HG03520 (cell line): ENCODE measurements around the gene DENND5A.

Experiments used
- ATAC-seq: cut with Tn5 transposase; IDR thresholded peaks from one replicate; pipeline ENCODE4 v1.9.1; 2021; ENCODE audit warnings: mild to moderate bottlenecking, moderate library complexity; ENCODE audit not compliant: unreplicated experiment

The DENND5A gene

DNA sequence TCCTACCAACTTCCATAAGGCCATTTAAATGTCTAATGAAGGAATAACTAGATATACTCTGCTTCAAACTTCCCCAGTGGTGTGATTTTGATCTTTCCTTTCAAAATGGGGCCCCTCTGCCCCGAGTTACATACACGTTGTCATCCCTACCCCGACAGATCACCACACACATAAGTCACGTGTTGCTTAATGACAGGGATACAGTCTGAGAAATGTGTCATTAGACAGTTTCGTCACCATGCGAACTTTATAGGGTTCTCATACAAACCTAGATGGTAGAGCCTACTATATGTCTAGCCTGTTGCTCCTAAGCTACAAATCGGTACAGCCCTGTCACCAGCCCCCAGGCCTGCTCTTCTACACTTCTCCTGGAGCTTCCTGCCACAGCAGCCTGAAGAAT, 124.0 kb downstream of the DENND5A start:
- ATAC-seq: no peak

DNA sequence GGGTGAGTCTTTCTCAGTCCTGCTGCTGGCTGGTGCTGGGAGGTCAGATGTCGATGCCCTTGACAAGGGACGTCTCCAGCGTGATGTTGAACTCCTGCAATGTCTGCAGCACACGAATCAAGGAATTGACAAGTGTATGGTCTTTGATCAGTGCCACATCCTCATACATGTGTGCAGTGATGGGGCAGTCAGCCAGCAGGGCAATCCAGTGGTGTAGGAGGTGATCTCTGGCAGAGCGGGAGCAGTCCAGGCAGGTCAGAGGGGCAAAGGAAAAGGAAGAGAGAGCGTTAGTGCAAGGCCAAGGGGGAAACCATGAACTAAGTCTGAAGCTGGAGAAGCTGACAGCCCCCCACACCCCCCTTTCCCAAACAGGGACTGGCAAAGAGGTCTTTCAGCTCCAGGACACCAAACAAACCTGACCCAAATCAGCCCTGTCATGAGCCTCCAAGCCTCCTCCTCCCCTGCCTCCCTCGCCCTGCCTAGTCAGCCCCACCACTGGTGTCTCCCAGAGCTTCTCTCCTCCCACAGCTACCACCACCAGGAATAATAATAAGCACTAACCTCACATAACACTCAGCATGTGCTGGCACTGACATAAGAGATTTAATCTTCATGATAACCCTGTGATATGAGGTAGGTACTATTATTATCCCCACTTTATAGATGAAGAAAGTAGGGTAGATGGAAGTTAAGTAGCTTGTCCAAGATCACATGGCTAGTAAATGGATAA, 125.4 kb downstream of the DENND5A start:
- ATAC-seq: no peak

DNA sequence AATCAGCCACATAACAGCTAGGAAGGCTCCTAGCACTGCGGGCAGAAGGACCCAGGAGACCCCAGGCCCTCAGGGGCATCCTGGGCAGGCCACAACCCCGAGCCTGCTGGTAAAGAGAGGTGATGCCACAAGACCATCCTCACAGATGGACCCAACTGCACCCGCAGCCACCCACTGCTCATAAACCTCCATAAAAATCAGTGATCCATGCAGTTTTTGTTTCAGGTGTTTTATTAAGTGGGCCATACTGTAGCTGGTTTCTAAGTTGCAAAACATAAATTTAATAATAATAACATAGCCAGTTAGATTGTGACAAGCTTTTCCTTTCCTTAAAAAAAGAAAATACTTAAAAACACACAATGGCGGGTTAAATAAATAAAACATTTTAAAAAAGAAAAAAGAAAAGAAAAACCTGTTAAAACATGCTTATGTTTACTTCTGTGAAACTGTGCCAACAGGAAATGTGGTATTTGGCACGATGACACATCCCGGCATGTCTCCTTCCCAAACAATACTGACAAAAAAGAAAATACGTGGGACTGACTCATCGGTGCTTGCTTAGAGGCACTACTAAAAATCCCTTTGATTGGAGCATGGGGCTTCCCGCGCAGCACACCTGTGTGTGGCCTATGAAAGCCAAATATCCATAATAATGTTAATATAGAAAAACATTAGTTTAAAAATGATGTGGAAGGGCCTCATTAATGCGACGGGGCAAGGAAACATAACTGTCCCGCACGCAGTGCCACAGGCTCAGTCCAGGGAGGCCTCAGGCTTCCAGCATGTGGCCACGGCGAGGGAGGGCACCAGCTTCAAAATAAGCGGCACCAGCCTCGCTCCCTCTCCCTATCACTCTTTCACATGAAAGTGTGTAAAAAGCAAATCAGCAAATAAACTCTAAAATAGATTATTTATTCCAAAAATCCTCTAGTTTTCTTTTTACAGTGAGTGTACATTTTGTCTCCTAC, 126.3 kb downstream of the DENND5A start:
- ATAC-seq: no peak

DNA sequence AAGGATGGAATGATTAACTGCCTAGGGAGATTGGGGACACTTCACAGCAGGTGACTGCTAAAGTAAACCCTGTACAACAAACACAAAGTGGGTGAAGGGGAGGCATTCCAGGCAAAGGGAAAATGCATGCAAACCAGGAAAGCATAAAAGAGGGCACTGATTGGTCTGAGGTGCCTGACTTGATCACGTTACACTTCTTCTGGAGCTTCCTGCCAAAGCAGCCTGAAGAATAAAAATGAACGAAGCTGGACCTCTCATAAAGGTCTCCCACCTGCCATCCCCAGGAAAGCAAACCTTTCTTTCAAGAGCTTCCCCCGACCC, 127.1 kb downstream of the DENND5A start:
- ATAC-seq: no peak

DNA sequence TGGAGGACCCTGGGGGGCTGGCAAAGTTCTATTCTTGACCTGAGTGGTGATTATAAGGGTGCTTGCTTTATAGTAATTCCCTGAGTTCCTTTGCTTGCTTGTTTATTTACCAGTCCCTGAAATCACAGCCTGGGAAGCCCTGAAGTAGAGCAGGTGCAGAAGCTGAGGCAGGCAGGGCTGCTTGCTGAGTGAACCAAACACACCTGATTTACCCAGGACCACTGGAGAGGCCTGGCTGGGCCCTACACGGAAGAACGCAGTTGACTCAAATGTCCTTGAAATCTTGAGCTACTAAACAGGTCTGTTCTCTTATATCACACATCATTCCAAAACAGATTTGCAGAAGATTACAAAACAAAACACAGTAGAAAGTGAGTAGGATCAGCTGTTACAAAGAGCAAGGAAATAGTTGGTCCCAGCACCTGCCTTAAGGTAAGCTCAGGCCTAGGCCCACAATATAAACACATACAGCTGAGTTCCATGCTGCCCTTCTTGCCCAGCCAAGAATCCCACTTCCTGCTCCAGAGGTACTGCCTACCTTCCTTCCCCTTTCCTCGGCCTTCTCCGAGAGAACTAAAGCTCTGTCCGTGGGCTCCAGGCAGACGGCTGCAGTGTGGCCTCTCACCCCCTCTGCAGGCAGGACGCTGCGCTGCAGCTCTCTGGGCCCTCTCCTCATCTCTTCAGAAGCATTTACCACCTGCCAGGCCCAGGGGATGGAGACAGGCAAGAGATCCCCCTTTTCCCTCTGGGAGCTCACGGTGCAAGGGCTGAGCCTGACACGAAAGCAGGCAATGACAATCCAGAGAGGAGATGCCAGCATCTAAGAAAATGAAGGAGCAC, 127.6 kb downstream of the DENND5A start:
- peak; percentile 81 for ATAC-seq

DNA sequence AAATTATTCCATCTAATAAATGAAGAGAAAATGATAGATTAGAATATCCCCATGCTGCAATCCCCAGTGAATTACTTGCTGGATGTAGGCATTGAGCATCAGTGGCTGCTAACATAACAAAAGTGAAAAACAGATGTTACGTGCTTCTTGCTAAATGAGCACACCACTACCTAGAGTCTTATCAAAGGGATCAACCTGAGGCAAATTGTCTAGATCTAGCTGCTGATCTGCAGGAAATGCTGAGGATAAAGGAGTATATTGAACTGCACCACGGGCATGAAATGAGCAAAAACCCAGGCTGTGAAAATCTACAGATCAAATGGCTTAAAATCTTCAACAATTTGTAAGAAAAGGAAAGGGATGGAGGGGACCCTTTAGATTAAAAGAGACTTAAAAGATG, 128.4 kb downstream of the DENND5A start:
- no peak for ATAC-seq

DNA sequence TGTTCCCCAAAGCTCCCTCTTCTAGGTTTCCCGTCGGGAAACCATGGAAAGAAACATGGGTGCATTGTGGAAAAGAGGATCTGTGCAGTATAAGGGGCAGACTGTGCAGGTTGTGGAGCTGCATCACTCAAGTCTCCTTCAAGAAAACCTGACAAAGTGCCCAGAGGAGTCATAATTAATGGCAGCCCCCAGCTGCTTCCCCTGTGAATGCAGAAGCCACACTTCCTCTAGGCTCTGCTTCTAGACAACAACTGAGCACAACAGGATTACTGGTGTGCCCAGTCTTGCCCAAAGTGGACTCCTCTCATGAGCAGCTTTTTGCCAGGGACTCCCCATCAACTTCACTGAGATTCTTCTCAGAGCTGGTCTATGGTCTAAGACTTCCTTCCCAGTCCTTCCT, 131.2 kb downstream of the DENND5A start:
- ATAC-seq: no peak

DNA sequence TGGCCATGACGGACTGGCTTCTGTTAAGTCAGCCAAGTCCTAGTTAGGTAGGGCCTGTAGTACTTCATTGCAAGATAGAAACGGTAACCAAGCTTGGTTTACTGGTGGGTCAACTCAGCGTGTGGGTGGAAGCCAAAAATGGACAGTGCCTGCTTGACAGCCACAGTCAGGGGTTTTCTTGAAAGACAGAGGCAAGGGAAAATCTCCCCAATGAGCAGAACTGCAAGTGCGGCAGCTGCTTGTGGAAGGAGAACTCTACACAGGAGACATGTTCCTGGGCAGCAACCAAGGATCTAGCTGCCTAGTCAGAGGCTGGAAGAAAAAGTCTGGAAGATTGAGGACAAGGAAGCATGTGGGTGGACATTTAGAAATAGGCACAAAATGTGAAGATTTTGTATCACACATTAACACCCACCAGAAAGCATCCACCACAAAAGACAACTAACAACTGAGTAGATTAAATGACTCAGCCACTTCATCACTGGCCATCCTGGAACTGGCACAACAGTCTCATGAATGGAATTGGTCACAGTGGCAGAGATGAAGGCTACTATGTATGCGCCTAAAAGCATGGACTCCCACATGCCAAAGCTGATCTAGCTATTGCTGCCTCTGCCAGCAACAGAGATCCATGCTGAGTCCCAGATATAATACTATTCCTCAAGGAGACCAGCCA, 132.8 kb downstream of the DENND5A start:
- no peak for ATAC-seq

DNA sequence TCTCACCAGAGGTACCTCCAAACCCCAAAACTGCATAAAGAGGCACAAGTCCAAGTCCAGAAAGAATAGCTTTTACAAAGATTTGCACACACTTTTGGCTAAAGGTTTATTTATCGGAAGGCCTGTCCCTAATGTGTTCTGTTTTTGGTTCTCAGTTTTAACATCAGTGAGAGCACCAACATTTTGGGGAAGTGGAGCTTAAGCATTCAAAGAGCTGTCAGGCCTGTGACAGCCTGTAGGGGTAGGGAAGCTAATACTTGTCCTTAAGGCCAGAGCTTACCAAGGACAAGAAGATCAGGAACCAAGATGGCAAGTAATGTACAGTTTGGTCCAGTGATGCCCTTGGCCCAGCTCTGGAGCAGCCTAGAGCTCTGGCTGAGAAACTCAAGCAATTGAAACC, 134.9 kb downstream of the DENND5A start:
- ATAC-seq: no peak

DNA sequence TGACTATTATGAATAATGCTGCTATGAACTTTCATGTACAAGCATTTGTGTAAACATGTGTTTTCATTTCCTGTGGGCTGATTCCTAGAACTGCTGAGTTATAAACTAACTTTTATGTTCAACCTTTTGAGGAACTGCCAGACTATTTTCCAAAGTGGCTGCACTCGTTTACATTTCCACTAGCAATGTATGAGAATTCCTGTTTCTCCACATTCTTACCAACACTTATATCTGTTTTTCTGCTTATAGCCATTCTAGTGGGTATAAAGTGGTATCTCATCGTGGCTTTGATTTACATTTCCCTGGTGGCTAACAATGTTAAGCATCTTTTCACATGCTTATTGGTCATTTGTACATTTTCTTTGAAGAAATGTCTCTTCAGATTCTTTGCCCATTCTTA, 138.5 kb downstream of the DENND5A start:
- ATAC-seq: no peak

DNA sequence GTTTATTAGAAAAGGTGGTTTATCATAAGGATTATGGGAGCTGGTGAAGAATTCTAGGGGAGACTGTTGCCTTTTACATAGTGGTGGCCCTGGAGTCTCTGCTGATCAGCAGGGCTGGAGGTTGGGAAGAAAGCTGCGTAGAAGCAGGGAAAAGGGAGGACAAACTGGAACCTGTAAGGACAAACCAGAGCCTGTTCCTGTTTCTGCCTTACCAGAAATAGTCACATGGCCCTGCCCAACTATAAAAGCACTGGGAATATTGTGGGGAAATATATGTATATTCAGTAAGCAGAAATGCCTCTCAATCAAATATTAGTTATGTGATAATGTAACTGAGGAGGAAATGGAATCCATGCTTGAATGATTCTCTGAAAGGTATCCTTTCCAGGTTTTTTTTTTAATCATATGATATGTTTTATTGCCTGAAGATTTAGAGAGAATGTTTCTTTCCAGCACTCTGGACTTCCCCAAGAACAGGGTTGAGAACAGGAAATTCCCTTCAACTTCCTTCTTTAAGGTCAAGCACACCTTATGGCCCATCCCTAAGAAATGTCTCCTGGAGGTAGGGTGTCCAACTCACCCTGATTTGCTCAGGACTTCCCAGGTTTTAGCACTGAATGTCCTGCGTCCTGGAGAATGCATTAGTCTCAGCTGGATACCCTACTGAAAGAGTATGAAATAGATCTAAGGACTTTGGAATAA, 139.8 kb downstream of the DENND5A start:
- ATAC-seq: no peak

DNA sequence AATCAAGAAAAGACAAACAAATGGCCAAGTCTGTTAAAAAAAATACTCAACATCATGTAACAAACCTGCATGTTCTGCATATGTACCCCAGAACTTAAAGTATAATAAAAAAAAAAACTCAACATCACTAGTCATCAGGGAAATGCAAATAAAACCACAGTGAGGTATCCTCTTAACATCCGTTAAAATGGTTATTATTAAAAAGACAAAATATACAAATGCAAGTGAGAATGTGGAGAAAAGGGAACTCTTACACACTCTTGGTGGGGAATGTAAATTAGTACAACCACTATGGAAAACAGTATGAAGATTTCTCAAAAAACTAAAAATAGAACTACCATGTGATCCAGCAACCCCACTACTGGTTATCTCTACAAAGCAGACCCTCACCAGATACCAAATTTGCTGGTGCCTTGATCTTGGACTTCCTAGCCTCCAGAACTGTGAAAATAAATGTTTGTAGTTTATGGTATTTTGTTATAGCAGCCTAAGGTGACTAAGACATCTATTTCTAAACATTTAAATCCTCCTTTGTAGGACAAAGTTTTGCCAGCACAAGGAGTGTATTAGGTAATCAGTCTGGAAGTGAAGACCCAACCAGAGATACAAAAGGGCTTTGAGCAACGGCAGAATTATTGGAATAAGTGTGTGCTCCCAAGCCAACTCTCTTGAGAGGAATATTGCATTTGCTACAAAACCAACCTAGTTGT, 141.4 kb downstream of the DENND5A start:
- no peak for ATAC-seq

DNA sequence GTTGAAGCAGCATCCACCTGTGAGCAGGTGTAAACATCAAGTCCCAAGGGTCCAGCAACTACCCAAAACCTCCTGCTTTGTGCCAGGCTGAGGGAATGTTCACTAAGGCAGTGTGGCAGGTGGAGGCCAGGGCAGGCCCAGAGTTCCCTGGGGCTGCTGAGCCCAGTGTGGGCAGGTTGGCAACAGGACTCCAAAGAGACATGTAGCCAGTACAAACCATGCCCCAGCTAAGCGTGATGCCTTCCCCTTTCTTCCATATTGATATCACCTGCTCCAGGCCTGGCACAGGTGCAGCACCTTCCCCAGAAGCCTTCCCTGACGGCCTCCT, 143.7 kb downstream of the DENND5A start:
- ATAC-seq: no peak

DNA sequence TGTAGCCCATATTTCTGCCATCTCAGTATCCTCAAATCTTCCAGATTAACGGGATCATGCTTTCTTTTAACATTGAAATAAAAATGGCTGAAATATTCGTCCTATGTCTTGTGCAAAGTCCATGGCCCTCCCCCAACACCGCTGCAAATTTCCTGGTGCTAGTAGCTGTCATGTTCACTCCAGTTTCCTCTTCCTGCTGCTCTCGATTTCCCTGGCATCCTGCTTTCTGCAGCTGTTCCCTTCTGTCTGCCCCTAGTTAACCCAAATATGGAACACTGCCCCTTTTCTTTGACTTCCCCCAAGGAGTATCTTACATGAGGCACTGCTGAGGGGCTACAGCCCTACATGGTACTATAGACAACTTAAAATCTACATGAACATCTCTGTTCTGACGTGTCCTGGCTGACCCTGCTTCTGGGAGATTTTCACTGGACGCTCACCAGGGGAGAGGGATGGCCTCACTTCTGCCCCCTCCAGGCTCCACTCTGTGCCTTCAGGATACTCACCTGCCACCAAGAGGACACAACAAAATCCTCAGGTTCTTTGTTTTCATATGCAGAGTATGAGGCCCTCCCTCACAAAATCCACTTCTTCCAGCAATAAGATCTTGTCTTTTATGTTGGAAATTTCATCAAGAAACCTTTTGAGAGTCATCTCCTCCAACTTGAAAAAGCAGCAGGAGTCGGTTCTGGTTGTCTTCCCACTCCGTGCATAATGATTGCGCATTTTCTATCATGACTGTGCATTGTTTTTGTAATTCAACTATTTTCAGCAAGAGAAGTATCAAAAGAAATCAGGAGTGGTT, 144.3 kb downstream of the DENND5A start:
- no peak for ATAC-seq

DNA sequence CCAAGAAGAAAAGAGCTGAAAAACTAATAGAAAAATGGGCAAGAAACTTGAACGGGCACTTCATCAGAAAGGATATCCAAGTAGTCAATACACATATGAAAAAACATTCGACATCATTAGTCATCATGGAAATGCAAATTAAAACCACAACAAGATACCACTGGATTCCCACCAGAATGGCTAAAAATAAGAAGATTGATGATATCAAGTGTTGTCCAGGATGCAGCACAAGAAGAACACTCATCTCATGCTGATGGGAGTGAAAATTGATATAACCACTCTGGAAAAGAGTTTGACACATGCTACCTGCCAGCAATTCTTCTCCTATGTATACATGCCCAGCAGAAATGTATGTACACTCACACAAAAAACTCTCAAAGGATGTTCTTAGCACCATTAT, 146.9 kb downstream of the DENND5A start:
- no peak for ATAC-seq

DNA sequence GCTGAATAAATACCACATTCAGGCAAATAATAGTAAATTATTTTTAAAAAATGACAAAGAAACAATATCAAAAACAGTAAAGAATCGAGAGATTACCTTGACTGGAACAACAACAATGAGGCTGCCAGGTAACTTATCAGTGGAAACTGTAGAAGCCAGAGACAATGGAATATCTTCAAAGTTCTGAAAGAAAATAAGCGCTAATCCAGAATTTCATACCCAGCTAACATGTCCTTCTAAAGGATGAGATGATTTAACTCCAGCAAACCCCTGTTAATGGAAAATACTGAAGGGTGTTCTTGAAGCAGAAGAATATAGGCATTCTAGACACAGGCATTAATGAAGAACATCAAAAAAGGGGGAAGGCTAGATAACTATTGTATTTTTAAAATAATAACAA, 153.1 kb downstream of the DENND5A start:
- no peak for ATAC-seq

DNA sequence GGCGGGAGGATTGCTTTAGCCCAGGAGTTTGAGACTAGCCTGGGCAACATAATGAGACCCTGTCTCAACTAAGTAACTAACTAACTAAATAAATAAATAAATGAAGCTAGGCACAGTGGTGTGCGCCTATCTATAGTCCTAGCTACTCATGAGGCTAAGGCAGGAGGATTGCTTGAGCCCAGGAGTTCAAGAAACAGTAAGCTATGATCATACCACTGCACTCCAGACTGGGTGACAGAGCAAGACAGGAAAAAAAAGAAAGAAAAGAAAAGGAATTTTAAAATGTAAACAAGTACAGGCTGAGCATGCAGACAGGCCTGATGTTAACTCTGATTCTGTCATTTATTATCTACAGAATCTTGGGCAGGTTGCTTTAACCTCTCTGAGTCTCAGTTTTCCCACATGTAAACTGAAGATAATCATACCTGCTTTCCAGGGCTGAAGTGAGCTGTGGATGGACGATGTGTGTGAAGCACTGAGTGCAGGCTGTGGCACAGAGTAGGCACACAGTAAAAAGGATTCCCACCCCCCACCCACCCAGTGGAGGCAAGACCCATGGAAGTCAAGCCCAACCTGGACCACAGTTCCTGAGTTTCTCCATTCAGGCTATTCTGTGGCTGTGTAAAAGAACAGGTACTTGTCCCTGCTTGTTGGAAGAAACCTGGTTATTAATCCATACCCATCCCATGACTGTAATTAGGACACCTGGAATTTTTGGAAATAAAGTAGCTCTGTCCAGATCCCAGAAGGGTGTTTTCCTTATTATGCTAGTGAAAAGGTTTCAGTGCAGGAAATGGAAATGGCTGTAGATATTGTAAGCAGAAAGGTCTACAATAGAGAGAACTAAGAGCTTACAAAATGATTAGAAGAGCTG, 155.1 kb downstream of the DENND5A start:
- ATAC-seq: no peak

DNA sequence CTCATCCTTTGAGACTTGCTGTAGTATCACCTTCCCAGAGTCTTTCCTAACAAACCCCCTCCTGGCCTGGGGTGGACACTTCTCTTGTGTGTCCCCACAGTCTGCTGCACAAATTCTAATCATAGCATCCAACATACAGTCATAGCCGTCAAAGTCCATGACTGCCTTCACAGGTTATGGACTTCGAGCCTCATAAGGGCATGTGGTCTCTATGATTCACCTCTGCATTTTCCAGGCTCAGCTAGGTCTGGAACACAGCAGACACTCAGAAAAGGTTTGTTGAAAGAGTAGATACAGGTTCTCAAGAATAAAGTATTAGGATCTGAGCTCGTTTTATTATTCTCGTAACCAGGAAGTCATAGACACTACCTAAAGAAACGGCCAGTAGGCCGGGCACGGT, 160.6 kb downstream of the DENND5A start:
- no peak for ATAC-seq
